Adrenal gland (tissue), 12 donors: ENCODE measurements around the gene ENOPH1. TPM values are rescaled to one million over a fixed set of nuclear protein-coding genes. Genes with fewer than 3 reads are reported as not detected.

ENCODE experiments used
- DNase-seq, 7 donors: peaks; one replicate each; pipeline ENCODE4 v3.0.0-alpha.2; 2019 to 2020
- H3K27ac ChIP-seq, 5 donors: fragments of 200-600 bp; sonication (generic) in 4 of 5; 1 replicate in 3 of 5; 2 replicates in 2 of 5; pipeline versions ENCODE4 v1.5.1 to v1.8.0; 2016 to 2020; ENCODE audit warnings: mild to moderate bottlenecking in 1 of 5
- H3K27me3 ChIP-seq: fragments of 200-600 bp; 2 replicates; pipeline ENCODE4 v1.8.0; 2021
- H3K36me3 ChIP-seq, 2 donors: fragments of 200-600 bp; replicated peaks in 1 of 2; 1 replicate in 1 of 2; 2 replicates in 1 of 2; pipeline versions ENCODE4 v1.5.1 to v1.8.0; 2018 to 2022
- H3K4me1 ChIP-seq, 2 donors: fragments of 200-600 bp; replicated peaks in 1 of 2; 1 replicate in 1 of 2; 2 replicates in 1 of 2; pipeline versions ENCODE4 v1.5.1 to v1.8.0; 2018 to 2021
- H3K4me3 ChIP-seq, 4 donors: fragments of 200-600 bp; sonication (generic) in 3 of 4; one replicate each; pipeline ENCODE4 v1.5.1; 2016 to 2018
- H3K9me3 ChIP-seq, 3 donors: fragments of 200-600 bp; sonication (generic) in 1 of 3; replicated peaks in 1 of 3; 1 replicate in 2 of 3; 2 replicates in 1 of 3; pipeline versions ENCODE4 v1.5.1 to v1.8.0; 2016 to 2021
- POLR2A ChIP-seq, 2 donors: fragments of 450-650 bp; IDR thresholded peaks; one replicate each; pipeline ENCODE4 v1.6.1; 2017; ENCODE audit warnings: antibody characterized with exemption in 2 of 2, mild to moderate bottlenecking in 2 of 2, moderate library complexity in 1 of 2
- WGBS, 4 donors: extraction: QIAGEN DNeasy Blood & Tissue Kit in 2 of 4; methylation state at CpG; one replicate each; pipeline versions ENCODE4 v1.1.5 to v1.1.7; 2013 to 2017; 5-methylcytosine and 5-hydroxymethylcytosine counted together
- intact Hi-C, 2 donors: fragments of 100-400 bp; cut with DNase I; formaldehyde crosslinking; loops; one replicate each; pipeline versions ENCODE4 v1.14.1 to v1.15.0; 2022 to 2023
- polyA plus RNA-seq, 3 donors: library from polyadenylated mRNA; stranded (reverse); fragments of 200-250 nt in 2 of 3; fragments of 350-450 nt in 1 of 3; fragmentation: Illumina TruSeq in 1 of 3; extraction: RNeasy Lipid Tissue Mini Kit (QIAGEN cat#74804) in 1 of 3; gene quantifications; one replicate each; pipeline ENCODE4 v1.2.3, GENCODE V29; 2013 to 2014
- total RNA-seq, 9 donors: library from RNA; depleted of rRNA in 4 of 9; stranded (reverse); fragments of >200 nt in 4 of 9; fragments of 120-200 nt in 1 of 9; fragmentation: NEBNext Ultra II Directional in 1 of 9; extraction: Animal tissue kit (Norgen Biotek cat#: 25700) in 1 of 9; gene quantifications; one replicate each; pipeline versions ENCODE4 v1.1.0 to v1.2.4, GENCODE V29; 2013 to 2023
- TF ChIP-seq, protein P1 (sequence below), 6 experiments: fragments of 450-650 bp in 4 of 6; fragments of 200-600 bp in 2 of 6; sonication (generic) in 1 of 6; IDR thresholded peaks; 1 replicate in 5 of 6; 2 replicates in 1 of 6; pipeline versions ENCODE4 v1.5.1 to v1.8.0; 2016 to 2021; ENCODE audit warnings: antibody characterized with exemption in 6 of 6, mild to moderate bottlenecking in 2 of 6, moderate library complexity in 1 of 6
- donor health status: healthy with polysubstance abuse.
- donor health status: Bipolar disorder and iron deficiency.
- donor health status: DM: yes; HTN: yes; CAD: no.
- donor health status: DM: no; HTN: no; CAD: no.
- donor health status: DM: no; HTN: no; CAD: no.
- donor health status: DM: yes; HTN: yes; CAD: no.

The ENOPH1 gene
- total and polyA plus RNA-seq, 12 donors = 22.7 to 65.7 (median 35.0) TPM

GRCh38 chr4:82428526-82428968 lies 1.8 kb upstream of the ENOPH1 start:
- no peaks in the 10 kb centered on the region for H3K9me3 ChIP-seq
- H3K4me3 ChIP-seq = peak overlapping the region; percentile 43 to 93 (median 87)
- peaks cover 0 to 36% of the 10 kb centered on the region in 2 donors for H3K36me3 ChIP-seq
- H3K27ac ChIP-seq = peak overlapping the region in 3 of 5 donors; percentile 97 to 98 (median 97)
- DNase-seq = no peak
- intact Hi-C loops = loop anchor here in 1 of 2 donors (5.0 kb wide), 1 partner anchor 56 kb away; the partner anchor contains the start of gene HNRNPD
- H3K27me3 ChIP-seq = no peaks in the 10 kb centered on the region
- TF ChIP-seq, protein P1, sequence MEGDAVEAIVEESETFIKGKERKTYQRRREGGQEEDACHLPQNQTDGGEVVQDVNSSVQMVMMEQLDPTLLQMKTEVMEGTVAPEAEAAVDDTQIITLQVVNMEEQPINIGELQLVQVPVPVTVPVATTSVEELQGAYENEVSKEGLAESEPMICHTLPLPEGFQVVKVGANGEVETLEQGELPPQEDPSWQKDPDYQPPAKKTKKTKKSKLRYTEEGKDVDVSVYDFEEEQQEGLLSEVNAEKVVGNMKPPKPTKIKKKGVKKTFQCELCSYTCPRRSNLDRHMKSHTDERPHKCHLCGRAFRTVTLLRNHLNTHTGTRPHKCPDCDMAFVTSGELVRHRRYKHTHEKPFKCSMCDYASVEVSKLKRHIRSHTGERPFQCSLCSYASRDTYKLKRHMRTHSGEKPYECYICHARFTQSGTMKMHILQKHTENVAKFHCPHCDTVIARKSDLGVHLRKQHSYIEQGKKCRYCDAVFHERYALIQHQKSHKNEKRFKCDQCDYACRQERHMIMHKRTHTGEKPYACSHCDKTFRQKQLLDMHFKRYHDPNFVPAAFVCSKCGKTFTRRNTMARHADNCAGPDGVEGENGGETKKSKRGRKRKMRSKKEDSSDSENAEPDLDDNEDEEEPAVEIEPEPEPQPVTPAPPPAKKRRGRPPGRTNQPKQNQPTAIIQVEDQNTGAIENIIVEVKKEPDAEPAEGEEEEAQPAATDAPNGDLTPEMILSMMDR (IDR thresholded peaks at IDR 0.05) = no peak
- TF ChIP-seq POLR2A (IDR thresholded peaks at IDR 0.05) = no peak
- 0 to 3% (median 1%) methylated on average over 7 to 14 of the region's 14 CpGs for WGBS, 4 donors
- peaks cover 20 to 38% of the 10 kb centered on the region in 2 donors for H3K4me1 ChIP-seq

GRCh38 chr4:82428969-82429727 lies 1.2 kb upstream of the ENOPH1 start:
- DNase-seq = peak; percentile 90 to 96 (median 93)
- peak overlapping the region; percentile 82 to 95 (median 92) for H3K4me3 ChIP-seq
- H3K27me3 ChIP-seq = no peaks in the 10 kb centered on the region
- WGBS, 4 donors = 0% methylated on average over 56 to 83 of the region's 83 CpGs
- peaks cover 20 to 36% of the 10 kb centered on the region in 2 donors for H3K4me1 ChIP-seq
- H3K9me3 ChIP-seq = no peaks in the 10 kb centered on the region
- intact Hi-C loops = loop anchor here in 1 of 2 donors (5.0 kb wide), 1 partner anchor 57 kb away; the partner anchor contains the start of gene HNRNPD
- peak overlapping the region; percentile 78 to 98 (median 97) for H3K27ac ChIP-seq
- TF ChIP-seq, protein P1 (IDR thresholded peaks at IDR 0.05) = peak; percentile 61 to 99 (median 81)
- TF ChIP-seq POLR2A (IDR thresholded peaks at IDR 0.05) = peak; percentile 70 to 83
- H3K36me3 ChIP-seq = peaks cover 0 to 30% of the 10 kb centered on the region in 2 donors

DNA sequence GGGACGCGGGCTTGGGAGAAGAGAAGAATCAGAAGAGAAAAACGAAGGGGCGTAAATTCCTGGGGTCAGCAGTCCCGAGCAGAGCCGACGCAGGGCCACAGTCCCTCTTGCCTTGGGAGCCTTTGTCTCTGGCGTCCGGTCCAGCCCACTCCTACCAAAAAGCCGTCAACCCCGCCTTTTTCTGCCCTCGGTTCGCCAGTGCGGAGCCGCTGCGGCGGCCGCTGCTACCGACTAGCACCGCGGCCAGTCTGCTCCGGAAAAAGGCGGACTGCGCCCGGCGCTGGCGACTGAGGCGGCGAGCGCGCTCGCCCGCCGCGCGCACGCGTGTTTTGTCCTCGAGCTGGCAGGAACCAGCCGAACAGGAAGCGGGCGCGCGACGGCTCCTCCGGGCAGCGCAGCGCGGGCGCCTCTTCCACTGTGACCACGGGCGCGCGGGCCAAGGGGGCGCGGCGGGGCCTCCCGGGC lies 630 bp upstream of the ENOPH1 start:
- H3K4me1 ChIP-seq = peaks cover 20 to 34% of the 10 kb centered on the region in 2 donors
- no peaks in the 10 kb centered on the region for H3K9me3 ChIP-seq
- 0% methylated on average over 55 to 58 of the region's 58 CpGs; no CpG with 5 or more reads in 2 of the 4 donors for WGBS, 4 donors
- TF ChIP-seq, protein P1 (IDR thresholded peaks at IDR 0.05) = no peak
- TF ChIP-seq POLR2A (IDR thresholded peaks at IDR 0.05) = no peak
- no peaks in the 10 kb centered on the region for H3K27me3 ChIP-seq
- peaks cover 0 to 24% of the 10 kb centered on the region in 2 donors for H3K36me3 ChIP-seq
- intact Hi-C loops = loop anchor here in 1 of 2 donors (5.0 kb wide), 1 partner anchor 57 kb away; the partner anchor contains the start of gene HNRNPD
- peak in 1 of 7 donors; percentile 66 for DNase-seq
- H3K4me3 ChIP-seq = peak overlapping the region; percentile 53 to 95 (median 88)
- peak overlapping the region; percentile 35 to 98 (median 97) for H3K27ac ChIP-seq
